Astrocyte (in vitro differentiated cells and primary cell): ENCODE data around the gene FLACC1.

Experiments
- EZH2 ChIP-seq: IDR thresholded peaks from 2 replicates; pipeline ENCODE4 v1.6.1; 2012; ENCODE audit warnings: mild to moderate bottlenecking, low read length, inconsistent platforms; ENCODE audit not compliant: insufficient read depth
- TF ChIP-seq, protein P1 (sequence below): IDR thresholded peaks from 2 replicates; pipeline ENCODE4 v1.5.1; 2011; ENCODE audit warnings: low read depth, mild to moderate bottlenecking, inconsistent platforms, low read length, moderate library complexity; ENCODE audit not compliant: insufficient read depth

DNA sequence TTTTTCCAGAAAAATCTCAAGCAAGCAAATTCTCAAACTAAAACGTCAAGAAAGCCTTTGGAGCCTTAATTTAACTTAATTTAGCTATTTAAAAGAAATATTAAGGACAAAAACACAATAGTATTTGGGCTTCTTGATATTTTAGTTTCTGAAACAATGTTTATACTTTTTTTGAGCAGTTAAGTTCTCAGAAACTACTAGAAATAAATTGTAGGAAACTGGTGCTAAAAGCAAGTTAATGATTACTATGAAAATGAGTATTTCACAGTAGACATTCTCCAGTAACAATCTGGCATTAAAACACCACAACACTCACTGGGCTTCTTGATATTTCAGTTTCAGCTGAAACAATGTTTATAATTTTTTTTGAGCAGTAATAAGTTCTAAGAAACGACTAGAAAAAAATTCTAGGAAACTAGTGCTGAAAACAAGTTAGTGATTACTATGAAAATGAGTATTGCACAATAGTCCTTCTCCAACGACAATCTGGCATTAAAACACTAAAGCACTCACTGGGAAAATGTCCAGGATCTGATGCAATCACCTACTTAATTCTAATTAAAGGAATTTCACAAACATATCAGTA lies 49.0 kb upstream of the FLACC1 start:
- TF ChIP-seq, protein P1, sequence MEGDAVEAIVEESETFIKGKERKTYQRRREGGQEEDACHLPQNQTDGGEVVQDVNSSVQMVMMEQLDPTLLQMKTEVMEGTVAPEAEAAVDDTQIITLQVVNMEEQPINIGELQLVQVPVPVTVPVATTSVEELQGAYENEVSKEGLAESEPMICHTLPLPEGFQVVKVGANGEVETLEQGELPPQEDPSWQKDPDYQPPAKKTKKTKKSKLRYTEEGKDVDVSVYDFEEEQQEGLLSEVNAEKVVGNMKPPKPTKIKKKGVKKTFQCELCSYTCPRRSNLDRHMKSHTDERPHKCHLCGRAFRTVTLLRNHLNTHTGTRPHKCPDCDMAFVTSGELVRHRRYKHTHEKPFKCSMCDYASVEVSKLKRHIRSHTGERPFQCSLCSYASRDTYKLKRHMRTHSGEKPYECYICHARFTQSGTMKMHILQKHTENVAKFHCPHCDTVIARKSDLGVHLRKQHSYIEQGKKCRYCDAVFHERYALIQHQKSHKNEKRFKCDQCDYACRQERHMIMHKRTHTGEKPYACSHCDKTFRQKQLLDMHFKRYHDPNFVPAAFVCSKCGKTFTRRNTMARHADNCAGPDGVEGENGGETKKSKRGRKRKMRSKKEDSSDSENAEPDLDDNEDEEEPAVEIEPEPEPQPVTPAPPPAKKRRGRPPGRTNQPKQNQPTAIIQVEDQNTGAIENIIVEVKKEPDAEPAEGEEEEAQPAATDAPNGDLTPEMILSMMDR = no peak
- TF ChIP-seq EZH2 = no peak
